ENCODE results near the gene CAMTA1.

- TF ChIP-seq, protein P1, sequence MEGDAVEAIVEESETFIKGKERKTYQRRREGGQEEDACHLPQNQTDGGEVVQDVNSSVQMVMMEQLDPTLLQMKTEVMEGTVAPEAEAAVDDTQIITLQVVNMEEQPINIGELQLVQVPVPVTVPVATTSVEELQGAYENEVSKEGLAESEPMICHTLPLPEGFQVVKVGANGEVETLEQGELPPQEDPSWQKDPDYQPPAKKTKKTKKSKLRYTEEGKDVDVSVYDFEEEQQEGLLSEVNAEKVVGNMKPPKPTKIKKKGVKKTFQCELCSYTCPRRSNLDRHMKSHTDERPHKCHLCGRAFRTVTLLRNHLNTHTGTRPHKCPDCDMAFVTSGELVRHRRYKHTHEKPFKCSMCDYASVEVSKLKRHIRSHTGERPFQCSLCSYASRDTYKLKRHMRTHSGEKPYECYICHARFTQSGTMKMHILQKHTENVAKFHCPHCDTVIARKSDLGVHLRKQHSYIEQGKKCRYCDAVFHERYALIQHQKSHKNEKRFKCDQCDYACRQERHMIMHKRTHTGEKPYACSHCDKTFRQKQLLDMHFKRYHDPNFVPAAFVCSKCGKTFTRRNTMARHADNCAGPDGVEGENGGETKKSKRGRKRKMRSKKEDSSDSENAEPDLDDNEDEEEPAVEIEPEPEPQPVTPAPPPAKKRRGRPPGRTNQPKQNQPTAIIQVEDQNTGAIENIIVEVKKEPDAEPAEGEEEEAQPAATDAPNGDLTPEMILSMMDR (IDR thresholded peaks at IDR 0.05): no peak
- no peak for TF ChIP-seq POLR2A (IDR thresholded peaks at IDR 0.05)
These were observed 824.2 kb downstream of the CAMTA1 start for GRCh38 chr1:7609311-7609994.

All from prostate gland (tissue), 2 donors.